ENCODE data around the gene PRADC1.
"Not testable (repeated sequence)": the region's sequence is repeated elsewhere in the genome, so short reads cannot be mapped to it uniquely, and the experiment has no call there.

Gene PRADC1

DNA sequence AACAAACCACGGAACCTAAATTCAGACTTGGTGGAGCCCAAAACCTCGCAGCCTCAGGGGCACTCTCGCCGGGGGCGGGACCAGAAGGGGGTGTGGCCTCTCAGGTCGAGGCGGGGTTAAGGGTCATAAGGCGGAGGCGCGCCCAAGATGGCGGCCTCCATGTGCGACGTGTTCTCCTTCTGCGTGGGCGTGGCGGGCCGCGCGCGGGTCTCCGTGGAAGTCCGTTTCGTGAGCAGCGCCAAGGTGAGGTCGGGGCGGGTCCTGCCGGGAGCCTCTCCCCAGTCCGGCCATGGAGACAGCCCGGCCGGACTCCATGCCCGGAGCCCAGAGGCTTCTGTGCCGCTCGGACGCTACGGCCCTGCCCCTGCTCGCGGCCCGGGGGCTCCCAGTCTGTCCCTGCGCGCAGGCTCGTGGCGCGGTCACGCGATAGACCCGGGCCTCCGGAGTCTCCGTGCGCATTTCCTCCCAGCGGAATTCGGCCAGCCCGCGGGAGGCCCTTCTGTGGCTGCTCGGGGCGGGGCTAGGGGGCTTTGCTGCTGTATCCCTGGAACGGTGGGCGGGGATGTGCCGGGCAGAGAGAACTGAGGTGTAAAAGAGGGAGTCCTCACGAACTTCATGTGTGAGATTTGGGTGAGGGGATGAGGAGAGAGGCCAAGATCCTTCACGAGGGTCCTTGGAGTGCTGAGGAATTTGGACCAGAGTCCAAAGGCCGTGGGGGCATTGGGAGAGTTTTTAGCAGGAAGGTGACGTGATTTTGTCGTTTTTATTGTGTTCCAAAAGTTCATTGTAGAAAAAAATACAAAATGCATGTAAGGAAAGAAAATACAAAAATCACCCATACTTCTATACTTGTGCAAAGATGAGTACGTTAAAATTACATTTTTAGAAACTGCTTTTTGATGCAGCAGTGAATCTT is 18.7 kb downstream of the PRADC1 start, which contains the start of gene SMYD5:
Gene SMYD5 (plus strand): TSS at position 126 of the 916 bp plus-strand sequence. CDS start 22 bp downstream, at position 148.
- peak within 1 kb of the TSS; percentile 88 for H3K27ac Mint-ChIP-seq
- H3K9me3 Mint-ChIP-seq = no peaks in the 10 kb centered on the region
- DNase-seq (ENCODE audit: low spot score in 2 of 2) = peak; percentile 89 to 90
- H3K36me3 Mint-ChIP-seq = no peaks in the 10 kb centered on the region
- peak; percentile 95 for ATAC-seq (ENCODE audit: low read depth)
- H3K4me1 Mint-ChIP-seq = peaks cover 19% of the 10 kb centered on the region
- H3K4me3 Mint-ChIP-seq = peak within 1 kb of the TSS; percentile 94
- H3K27me3 Mint-ChIP-seq = peaks cover 8% of the 10 kb centered on the region

DNA sequence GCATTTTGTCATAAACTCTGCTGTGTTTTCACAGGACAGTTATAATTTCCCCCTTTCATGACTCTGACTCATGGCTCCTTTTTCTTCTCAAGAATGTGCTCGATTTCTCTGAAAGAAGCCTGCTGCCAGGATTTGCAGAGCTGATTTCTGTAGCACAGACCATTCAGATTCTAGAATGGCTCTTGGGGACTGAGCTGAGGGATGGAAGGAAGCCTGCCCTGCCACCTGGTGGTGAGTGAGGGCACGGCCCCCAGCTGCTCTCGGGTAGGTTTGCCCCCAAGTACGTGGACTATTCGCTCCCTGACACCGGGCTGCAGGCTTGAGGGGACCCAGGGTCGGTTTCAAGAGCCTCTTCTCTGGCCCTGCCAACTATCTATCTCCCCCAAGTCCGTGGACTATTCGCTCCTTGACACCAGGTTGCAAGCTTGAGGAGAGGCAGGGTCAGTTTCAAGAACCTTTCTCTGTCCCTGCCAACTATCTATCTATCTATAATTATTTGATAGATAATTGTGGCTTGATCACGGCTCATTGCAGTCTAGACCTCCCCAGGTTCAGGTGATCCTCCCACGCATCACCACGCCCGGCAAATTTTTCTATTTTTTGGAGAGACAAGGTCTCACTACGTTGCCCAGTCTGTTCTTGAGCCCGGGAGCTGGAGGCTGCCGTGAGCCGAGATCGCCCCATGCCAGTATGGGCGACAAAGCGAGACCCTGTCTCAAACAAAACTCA is 20.4 kb downstream of the PRADC1 start:
- Mint-ChIP-seq H3K4me3 (peak overlapping the region; percentile 8), H3K4me1 (peaks cover 19% of the 10 kb centered on the region), H3K9me3 (no peaks in the 10 kb centered on the region), H3K27ac (no peak overlapping the region), H3K36me3 (no peaks in the 10 kb centered on the region), H3K27me3 (peaks cover 12% of the 10 kb centered on the region)
- ATAC-seq (ENCODE audit: low read depth) (peak; percentile 65), DNase-seq (ENCODE audit: low spot score in 2 of 2) (peak; percentile 64 to 76)

DNA sequence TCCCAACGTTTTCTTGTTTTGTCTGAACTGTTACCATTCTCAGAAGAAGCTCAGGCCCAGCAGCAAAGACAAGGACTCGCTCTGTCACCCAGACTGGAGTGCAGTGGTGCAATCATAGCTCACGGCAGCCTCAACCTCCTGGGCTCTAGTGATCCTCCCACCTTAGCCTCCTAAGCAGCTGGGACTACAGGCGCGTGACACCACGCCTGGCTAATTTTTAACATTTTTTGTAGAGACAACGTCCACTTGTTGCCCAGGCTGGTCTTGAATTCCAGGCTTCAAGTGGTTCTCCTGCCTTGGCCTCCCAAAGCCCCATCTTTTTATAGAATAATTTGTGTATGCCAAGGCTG is 21.0 kb downstream of the PRADC1 start:
- no peak for DNase-seq (ENCODE audit: low spot score in 2 of 2)
- ATAC-seq (ENCODE audit: low read depth) = no peak
- no peak overlapping the region for H3K4me3 Mint-ChIP-seq
- H3K36me3 Mint-ChIP-seq = no peaks in the 10 kb centered on the region
- H3K27ac Mint-ChIP-seq = no peak overlapping the region
- H3K9me3 Mint-ChIP-seq = no peaks in the 10 kb centered on the region
- peaks cover 14% of the 10 kb centered on the region for H3K27me3 Mint-ChIP-seq
- H3K4me1 Mint-ChIP-seq = peaks cover 19% of the 10 kb centered on the region

DNA sequence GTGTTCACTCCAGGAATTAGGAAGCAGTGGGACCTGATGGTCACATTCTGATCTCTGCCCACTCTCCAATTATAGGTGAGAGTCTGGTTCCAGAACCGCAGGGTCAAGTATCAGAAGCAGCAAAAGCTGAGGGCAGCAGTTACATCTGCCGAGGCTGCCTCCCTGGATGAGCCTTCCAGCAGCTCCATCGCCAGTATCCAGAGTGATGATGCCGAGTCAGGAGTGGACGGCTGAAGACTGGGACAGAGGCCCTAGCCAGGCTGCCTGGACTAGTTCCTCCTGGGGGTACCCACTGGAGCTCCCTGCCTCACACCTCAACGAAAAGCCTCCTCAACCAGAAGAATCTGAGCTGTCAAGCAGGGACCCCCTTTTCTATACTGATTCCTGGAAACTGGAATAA is 22.3 kb downstream of the PRADC1 start:
- no peak overlapping the region for H3K4me3 Mint-ChIP-seq
- H3K4me1 Mint-ChIP-seq = peaks cover 19% of the 10 kb centered on the region
- no peak overlapping the region for H3K27ac Mint-ChIP-seq
- no peaks in the 10 kb centered on the region for H3K9me3 Mint-ChIP-seq
- ATAC-seq (ENCODE audit: low read depth) (no peak), DNase-seq (ENCODE audit: low spot score in 2 of 2) (no peak)
- peaks cover 17% of the 10 kb centered on the region for H3K27me3 Mint-ChIP-seq
- H3K36me3 Mint-ChIP-seq = no peaks in the 10 kb centered on the region

DNA sequence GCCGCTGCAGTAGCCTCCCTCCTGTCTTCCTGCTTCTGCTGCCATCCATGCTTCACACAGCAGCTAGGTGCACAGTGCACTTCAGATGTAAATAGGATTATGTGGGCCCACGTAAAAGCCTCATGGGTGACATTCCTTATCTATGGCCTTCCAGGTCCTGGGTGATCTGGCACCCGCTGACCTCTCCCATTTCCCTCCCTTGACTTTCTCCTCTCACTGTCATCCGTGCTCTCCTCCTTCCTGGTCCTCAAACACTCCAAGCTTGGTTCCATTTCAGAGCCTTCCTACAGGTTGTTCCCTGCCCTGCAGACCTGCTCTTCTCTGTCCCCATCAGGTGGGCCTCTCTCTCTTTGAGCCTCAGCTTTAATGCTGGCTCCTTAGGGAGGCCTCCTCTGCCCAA is 23.0 kb downstream of the PRADC1 start:
- Mint-ChIP-seq H3K36me3 (no peaks in the 10 kb centered on the region), H3K4me1 (peaks cover 13% of the 10 kb centered on the region), H3K9me3 (no peaks in the 10 kb centered on the region), H3K27me3 (peaks cover 18% of the 10 kb centered on the region), H3K27ac (no peak overlapping the region), H3K4me3 (no peak overlapping the region)
- no peak for ATAC-seq (ENCODE audit: low read depth)
- DNase-seq (ENCODE audit: low spot score in 2 of 2) = no peak

DNA sequence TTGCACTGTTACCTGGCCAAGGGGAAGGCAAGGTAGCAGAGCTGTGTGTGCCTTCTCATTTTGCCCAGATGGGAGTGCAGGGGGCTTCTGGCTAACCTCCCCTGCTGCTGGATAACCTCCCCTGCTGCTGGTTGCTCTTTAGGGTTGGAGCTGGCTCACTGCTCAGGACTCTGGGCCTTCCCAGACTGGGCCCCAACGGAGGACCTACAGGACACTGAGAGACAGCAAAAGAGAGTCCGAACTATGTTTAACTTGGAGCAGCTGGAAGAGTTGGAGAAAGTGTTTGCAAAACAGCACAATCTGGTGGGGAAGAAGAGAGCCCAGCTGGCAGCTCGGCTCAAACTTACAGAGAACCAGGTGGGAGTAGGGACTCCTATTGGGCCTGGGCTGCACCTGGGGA is 24.8 kb downstream of the PRADC1 start:
- H3K27ac Mint-ChIP-seq = no peak overlapping the region
- H3K36me3 Mint-ChIP-seq = no peaks in the 10 kb centered on the region
- H3K9me3 Mint-ChIP-seq = no peaks in the 10 kb centered on the region
- ATAC-seq (ENCODE audit: low read depth) (no peak), DNase-seq (ENCODE audit: low spot score in 2 of 2) (no peak)
- H3K4me1 Mint-ChIP-seq = peaks cover 3% of the 10 kb centered on the region
- H3K27me3 Mint-ChIP-seq = peaks cover 24% of the 10 kb centered on the region
- no peak overlapping the region for H3K4me3 Mint-ChIP-seq

DNA sequence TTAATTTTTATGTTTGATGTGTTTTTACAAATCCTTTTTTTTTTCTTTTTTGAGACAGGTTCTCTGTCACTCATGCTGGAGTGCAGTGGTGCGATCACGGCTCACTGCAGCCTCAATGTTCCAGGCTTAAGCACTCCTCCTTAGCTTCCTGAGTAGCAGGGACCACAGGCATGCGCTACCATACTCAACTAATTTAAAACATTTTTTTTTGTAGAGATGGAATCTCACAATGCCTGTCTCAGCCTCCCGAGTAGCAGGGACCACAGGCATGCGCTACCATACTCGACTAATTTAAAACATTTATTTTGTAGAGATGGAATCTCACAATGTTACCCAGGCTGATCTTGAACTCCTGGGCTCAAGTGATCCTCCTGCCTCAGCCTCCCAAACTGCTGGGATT is 27.4 kb downstream of the PRADC1 start:
- DNase-seq (ENCODE audit: low spot score in 2 of 2) (no peak), ATAC-seq (ENCODE audit: low read depth) (no peak)
- Mint-ChIP-seq H3K4me1 (no peaks in the 10 kb centered on the region), H3K36me3 (no peaks in the 10 kb centered on the region), H3K27ac (no peak overlapping the region), H3K27me3 (peaks cover 31% of the 10 kb centered on the region), H3K4me3 (no peak overlapping the region), H3K9me3 (peaks cover 2% of the 10 kb centered on the region)

DNA sequence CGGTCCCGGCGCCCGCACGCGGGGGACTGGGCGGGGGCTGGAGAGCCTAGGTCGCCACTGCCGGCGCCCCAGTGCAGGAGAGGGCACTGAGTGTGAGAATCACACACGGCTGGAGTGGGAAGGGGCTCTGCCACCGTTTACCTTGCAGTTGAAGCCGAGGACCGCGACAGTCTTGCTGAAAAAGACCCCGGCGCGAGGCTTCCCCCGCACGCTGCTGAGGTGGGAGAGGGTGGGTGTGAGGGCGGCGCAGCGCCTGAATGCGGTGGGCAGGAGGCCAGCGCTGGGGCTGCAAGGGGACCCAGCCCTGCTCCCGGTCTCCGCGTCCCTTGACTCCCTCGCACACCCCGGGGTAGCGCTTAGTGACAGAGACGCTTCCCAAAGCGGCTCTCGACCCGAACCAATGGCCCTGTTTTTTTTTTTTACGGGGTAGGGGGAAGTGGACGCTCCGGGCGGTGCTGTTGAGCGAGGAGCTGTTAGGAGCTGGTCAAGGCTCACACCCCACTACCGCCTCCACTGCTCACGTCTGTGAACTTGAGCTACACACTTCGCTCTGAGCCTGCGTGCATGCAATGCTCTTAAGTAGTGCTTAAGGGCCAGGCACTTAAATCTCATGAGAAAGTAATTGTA is 29.9 kb downstream of the PRADC1 start:
- H3K27ac Mint-ChIP-seq = no peak overlapping the region
- H3K4me3 Mint-ChIP-seq = peak overlapping the region; percentile 68
- H3K4me1 Mint-ChIP-seq = no peaks in the 10 kb centered on the region
- peaks cover 28% of the 10 kb centered on the region for H3K27me3 Mint-ChIP-seq
- H3K9me3 Mint-ChIP-seq = peaks cover 2% of the 10 kb centered on the region
- H3K36me3 Mint-ChIP-seq = no peaks in the 10 kb centered on the region
- no peak for ATAC-seq (ENCODE audit: low read depth)
- DNase-seq (ENCODE audit: low spot score in 2 of 2) = peak in 1 of 2 donors; percentile 22

DNA sequence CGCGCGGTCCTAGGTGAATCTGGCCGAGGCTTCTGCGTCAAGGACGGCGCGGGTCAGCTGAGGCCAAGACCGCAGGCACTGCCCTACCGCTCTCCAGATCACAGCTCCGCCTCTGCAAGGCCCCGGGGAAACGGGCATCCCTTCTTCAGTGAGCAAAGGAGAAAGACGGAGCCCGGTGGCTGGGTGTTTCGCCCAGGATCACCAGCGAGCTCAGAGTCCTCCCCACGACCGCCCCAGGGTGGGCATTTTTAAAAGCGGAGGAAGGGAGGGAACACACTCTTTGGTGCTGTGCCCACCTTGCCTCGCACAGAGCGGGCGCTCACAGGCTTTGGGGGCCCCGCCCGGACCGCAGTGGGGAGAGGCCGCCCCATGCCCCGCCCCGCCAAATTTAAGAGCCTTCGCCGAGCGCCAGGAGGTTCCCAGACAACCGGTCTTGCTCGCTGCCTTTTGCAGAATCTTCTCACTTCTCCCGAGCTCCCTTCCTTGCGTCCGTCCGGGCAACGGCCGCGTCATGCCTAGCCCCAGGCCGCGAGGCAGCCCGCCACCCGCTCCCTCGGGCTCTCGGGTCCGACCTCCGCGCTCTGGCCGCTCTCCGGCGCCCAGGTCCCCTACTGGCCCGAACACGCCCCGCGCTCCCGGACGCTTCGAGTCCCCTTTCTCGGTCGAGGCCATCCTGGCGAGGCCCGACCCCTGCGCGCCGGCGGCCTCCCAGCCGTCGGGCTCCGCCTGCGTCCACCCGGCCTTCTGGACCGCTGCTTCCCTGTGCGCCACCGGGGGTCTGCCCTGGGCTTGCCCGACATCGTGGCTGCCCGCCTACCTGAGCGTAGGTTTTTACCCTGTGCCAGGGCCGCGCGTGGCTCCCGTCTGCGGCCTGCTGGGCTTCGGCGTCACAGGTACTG is 30.6 kb downstream of the PRADC1 start, which contains the start of gene NOTO:
Gene NOTO (plus strand): TSS at position 419 of the 899 bp plus-strand sequence. CDS start 93 bp downstream, at position 512.
- peak in 1 of 2 donors; percentile 15 for DNase-seq (ENCODE audit: low spot score in 2 of 2)
- Mint-ChIP-seq H3K9me3 (peaks cover 2% of the 10 kb centered on the region), H3K36me3 (no peaks in the 10 kb centered on the region), H3K27me3 (peaks cover 28% of the 10 kb centered on the region), H3K4me1 (no peaks in the 10 kb centered on the region), H3K27ac (no peak within 1 kb of the TSS), H3K4me3 (peak within 1 kb of the TSS; percentile 68)
- peak; percentile 43 for ATAC-seq (ENCODE audit: low read depth)

DNA sequence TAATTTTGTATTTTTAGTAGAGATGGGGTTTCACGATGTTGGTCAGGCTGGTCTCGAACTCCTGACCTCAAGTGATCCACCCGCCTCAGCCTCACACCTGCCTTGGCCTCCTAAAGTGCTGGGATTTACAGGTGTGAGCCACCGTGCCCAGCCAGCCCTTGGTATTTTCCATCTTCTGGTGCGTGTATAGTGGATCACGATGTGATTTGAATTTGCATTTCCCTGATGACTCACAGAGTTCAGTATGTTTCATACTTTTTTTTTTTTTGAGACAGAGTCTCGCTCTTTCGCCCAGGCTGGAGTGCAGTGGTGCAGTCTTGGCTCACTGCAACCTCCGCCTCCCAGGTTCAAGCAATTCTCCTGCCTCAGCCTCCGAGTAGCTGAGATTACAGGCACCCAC is 32.8 kb downstream of the PRADC1 start:
- not testable (repeated sequence) for H3K4me1 Mint-ChIP-seq; H3K36me3 Mint-ChIP-seq; H3K4me3 Mint-ChIP-seq; DNase-seq (ENCODE audit: low spot score in 2 of 2); H3K9me3 Mint-ChIP-seq; H3K27ac Mint-ChIP-seq; ATAC-seq (ENCODE audit: low read depth)
- H3K27me3 Mint-ChIP-seq = peaks cover 25% of the 10 kb centered on the region

DNA sequence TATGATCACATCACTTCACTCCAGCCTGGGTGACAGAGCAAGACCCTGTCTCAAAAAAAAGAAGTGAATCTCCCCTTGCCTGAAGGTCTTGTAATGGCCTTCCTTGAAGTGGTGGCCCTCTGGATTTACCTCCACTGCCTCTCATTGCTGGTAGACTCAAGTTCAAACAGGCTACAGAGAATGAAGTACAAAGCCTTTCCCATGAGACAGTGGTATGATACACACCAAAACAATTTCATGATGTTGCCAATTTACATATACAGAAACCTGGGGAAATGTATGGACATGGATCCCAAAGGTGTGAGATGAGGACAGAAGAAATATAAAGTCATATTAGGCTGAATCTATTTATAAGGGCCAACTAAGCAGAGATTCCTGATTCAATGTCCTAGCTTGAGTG is 35.5 kb downstream of the PRADC1 start:
- ATAC-seq (ENCODE audit: low read depth) (no peak), DNase-seq (ENCODE audit: low spot score in 2 of 2) (no peak)
- peaks cover 4% of the 10 kb centered on the region for H3K36me3 Mint-ChIP-seq
- peaks cover 4% of the 10 kb centered on the region for H3K9me3 Mint-ChIP-seq
- no peak overlapping the region for H3K4me3 Mint-ChIP-seq
- H3K4me1 Mint-ChIP-seq = no peaks in the 10 kb centered on the region
- H3K27ac Mint-ChIP-seq = no peak overlapping the region
- peaks cover 18% of the 10 kb centered on the region for H3K27me3 Mint-ChIP-seq

DNA sequence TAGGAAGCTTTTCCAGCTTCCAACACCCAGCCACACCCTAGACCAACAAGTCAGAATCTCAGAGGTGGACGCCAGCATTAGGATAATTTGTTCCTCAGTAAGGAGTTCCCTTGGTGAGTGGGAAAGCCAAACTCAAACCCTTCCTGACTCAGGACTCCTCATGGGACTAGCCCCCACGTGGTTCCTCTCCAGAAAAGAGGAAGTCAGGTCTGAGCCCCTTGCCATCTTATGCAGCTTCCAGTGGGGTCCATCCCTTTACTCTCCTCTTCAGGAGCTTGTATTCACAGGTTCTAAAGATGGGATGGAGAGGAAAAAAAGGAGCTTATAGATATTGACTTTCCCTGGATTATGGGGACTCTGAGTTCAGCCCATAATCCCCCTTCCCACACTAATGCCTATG is 45.5 kb downstream of the PRADC1 start:
- peaks cover 12% of the 10 kb centered on the region for H3K27me3 Mint-ChIP-seq

DNA sequence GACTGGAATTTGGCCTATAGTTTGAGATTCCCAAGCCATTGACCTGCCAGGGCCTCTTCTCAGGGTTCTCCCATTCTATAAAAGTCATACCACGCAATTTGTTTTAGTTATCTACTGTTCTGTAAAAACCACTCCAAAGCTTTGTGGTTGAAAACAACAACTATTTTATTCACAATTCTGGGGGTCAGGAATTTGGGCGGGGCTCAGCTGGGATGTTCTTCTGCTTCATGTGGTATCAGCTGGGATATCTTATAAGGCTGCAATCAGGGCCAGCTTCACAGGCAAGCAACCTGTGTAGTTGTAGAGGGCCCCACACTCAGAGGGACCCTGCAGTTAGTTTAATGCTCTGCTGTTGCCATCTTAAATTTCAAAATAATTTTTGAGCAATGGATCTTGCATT is 47.1 kb downstream of the PRADC1 start:
- peaks cover 3% of the 10 kb centered on the region for H3K36me3 Mint-ChIP-seq
- H3K27me3 Mint-ChIP-seq = peaks cover 9% of the 10 kb centered on the region
- no peaks in the 10 kb centered on the region for H3K9me3 Mint-ChIP-seq
- ATAC-seq (ENCODE audit: low read depth) (no peak), DNase-seq (ENCODE audit: low spot score in 2 of 2) (no peak)
- H3K4me3 Mint-ChIP-seq = no peak overlapping the region
- no peaks in the 10 kb centered on the region for H3K4me1 Mint-ChIP-seq
- H3K27ac Mint-ChIP-seq = no peak overlapping the region

More for the DNA sequence above, 45.5 kb downstream of the PRADC1 start:
- peaks cover 3% of the 10 kb centered on the region for H3K36me3 Mint-ChIP-seq
- no peak overlapping the region for H3K4me3 Mint-ChIP-seq
- no peak for DNase-seq (ENCODE audit: low spot score in 2 of 2)
- ATAC-seq (ENCODE audit: low read depth) = no peak
- H3K9me3 Mint-ChIP-seq = no peaks in the 10 kb centered on the region
- H3K27ac Mint-ChIP-seq = no peak overlapping the region
- H3K4me1 Mint-ChIP-seq = no peaks in the 10 kb centered on the region
